BE2C (cell line): ENCODE data around the gene STK16.

Experiments used
- DNase-seq: peaks from one replicate; pipeline ENCODE4 v3.0.0-alpha.2; 2020
- H3K27me3 ChIP-seq: fragments of 250-450 bp; sonication (Bioruptor Pico); 2 replicates; pipeline ENCODE4 v1.5.1; 2020; ENCODE audit warnings: mild to moderate bottlenecking
- H3K36me3 ChIP-seq: fragments of 250-450 bp; sonication (Bioruptor Pico); 2 replicates; pipeline ENCODE4 v1.5.1; 2020; ENCODE audit warnings: mild to moderate bottlenecking
- H3K4me1 ChIP-seq: fragments of 250-450 bp; sonication (Bioruptor Pico); 2 replicates; pipeline ENCODE4 v1.5.1; 2020
- H3K4me3 ChIP-seq: 2 replicates; pipeline ENCODE4 v1.5.1; 2011; ENCODE audit warnings: low read depth, low read length
- H3K9me3 ChIP-seq: fragments of 250-450 bp; sonication (Bioruptor Pico); 2 replicates; pipeline ENCODE4 v1.5.1; 2020
- TF ChIP-seq, protein P1 (sequence below): IDR thresholded peaks from 2 replicates; pipeline ENCODE4 v1.5.1; 2012; ENCODE audit warnings: mild to moderate bottlenecking, low read depth, low read length

The STK16 gene

DNA sequence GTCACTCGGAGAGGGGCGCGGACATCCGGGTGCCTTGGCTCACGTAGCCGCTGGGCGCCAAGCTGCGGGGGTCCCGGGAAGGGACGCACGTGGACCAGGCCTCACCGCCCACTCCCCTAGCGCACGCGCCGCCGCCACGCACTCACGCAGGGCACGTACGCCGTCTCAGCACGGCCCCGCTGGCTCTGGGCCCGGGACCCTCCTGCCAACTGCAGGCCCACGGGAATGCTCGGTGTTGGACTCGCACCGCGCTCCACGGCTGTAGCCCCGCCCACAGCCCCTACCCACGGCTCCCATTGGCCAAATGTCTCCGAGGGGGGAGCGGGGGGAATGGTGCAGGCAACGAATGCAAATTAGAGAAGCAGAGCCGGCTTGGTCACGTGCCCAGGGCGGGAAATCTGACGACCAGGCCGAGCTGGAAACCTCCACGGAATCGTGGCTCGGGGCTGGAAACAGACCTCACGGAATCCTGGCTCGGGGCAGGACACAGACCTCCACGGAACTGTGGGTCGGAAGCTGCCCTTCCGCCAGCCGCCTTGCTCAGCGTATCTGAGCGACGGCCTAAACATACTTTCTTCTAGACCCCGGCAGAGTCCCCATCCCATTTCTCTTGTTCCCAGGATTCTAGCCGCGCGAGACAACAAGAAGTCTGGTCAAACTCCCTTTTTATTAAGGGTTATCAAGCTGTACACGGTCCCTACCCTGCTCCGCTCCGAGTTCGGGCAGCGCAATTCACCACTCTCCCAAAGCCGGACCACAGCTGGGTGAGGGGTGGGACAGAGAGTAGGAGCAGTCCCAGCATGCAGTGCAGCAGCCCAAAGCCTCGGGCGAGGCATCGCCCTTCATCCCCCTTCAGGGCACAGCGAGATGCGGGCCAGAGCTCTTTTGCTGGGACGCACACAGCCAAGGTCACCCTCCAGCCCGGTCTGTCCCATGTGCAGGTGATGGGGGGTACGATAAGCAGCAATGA is 26.3 kb upstream of the STK16 start, which contains the start of gene ABCB6:
ABCB6 (minus strand) TSS at position 227 of the 970 bp plus-strand sequence. CDS start 285 bp downstream, outside the sequence.
- peak within 1 kb of the TSS; percentile 85 for H3K4me3 ChIP-seq
- no peaks in the 10 kb centered on the region for H3K9me3 ChIP-seq
- peak; percentile 100 for DNase-seq
- H3K27me3 ChIP-seq: no peaks in the 10 kb centered on the region
- TF ChIP-seq, protein P1, sequence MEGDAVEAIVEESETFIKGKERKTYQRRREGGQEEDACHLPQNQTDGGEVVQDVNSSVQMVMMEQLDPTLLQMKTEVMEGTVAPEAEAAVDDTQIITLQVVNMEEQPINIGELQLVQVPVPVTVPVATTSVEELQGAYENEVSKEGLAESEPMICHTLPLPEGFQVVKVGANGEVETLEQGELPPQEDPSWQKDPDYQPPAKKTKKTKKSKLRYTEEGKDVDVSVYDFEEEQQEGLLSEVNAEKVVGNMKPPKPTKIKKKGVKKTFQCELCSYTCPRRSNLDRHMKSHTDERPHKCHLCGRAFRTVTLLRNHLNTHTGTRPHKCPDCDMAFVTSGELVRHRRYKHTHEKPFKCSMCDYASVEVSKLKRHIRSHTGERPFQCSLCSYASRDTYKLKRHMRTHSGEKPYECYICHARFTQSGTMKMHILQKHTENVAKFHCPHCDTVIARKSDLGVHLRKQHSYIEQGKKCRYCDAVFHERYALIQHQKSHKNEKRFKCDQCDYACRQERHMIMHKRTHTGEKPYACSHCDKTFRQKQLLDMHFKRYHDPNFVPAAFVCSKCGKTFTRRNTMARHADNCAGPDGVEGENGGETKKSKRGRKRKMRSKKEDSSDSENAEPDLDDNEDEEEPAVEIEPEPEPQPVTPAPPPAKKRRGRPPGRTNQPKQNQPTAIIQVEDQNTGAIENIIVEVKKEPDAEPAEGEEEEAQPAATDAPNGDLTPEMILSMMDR: no peak
- H3K4me1 ChIP-seq: peaks cover 5% of the 10 kb centered on the region
- H3K36me3 ChIP-seq: peaks cover 59% of the 10 kb centered on the region

DNA sequence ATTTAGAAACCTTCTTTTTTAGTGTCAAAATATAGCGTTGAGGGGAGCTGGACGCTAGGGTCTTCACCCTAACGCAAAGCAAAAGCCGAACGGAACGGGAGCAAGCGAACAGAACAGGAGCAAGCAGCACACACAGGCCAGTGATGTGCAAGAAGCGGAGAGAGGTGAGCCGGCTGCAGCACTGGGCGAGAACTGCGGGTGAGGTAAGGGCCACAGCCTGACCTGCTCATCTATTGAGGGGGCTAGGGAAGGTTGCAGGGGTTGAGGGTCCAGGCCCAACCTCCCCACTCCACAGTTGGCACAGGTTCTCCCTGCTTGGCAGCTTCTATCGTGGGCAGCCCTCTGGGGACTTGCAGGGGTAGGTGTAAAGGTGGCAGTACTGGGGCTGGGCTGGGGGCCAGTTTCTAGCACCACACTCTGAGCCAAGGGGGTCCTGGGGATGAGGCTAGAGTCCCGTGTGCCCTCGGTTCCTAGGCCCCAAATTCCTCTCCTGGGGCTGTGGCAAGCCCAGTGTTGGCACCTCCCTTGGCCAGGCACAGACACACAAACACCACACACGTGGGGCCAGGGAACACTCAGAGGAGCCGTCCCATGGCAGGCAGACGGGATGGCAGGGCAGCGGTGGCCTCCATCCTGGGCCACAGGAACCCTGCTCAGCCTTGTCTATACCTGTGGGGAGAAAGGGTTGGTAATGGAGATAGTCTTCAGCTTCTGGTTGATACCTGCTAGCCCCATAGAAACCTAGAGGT is 25.3 kb upstream of the STK16 start:
- DNase-seq: no peak
- peaks cover 58% of the 10 kb centered on the region for H3K36me3 ChIP-seq
- TF ChIP-seq, protein P1: no peak

DNA sequence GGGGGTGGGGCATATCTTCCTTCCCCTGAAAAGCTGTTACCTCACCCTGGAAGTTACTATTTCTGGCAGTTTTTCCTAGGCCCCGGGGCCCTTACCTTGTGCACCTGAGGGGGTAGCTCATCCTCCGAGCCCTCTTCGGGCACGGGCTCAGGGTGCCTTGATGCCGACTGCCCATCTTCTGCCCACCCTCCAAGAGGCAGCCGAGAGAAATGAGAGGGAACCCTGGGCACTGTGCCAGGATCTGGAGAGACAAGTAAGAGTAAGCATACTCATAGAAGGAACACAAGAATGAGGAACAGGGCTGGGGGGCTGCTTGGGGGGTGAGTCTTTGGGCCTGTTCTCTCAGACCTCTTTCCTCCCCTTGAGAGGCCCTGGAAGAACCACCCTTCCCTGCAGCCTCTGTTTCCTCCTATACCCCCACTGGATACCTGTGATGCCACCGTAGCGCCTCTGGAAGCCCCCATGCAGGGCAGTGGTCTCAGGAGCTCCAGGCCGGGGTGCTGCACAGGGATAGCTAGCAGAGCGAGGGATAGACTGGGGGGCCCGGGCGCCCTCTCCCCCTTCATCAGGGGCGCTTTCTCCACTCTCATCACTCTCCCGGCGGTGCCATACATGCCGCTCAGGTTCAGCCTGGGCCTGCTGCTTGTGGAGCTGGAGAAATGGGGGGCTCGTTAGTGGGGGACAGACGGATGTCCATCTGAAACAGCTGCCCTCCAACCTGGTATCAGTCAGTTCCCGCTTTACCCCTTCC is 24.5 kb upstream of the STK16 start:
- TF ChIP-seq, protein P1: no peak
- H3K4me3 ChIP-seq: no peak overlapping the region
- no peaks in the 10 kb centered on the region for H3K27me3 ChIP-seq
- peaks cover 5% of the 10 kb centered on the region for H3K4me1 ChIP-seq
- peaks cover 56% of the 10 kb centered on the region for H3K36me3 ChIP-seq
- no peak for DNase-seq
- no peaks in the 10 kb centered on the region for H3K9me3 ChIP-seq

More for the DNA sequence above, 25.3 kb upstream of the STK16 start:
- peaks cover 5% of the 10 kb centered on the region for H3K4me1 ChIP-seq
- no peaks in the 10 kb centered on the region for H3K27me3 ChIP-seq
- no peaks in the 10 kb centered on the region for H3K9me3 ChIP-seq
- H3K4me3 ChIP-seq: no peak overlapping the region

DNA sequence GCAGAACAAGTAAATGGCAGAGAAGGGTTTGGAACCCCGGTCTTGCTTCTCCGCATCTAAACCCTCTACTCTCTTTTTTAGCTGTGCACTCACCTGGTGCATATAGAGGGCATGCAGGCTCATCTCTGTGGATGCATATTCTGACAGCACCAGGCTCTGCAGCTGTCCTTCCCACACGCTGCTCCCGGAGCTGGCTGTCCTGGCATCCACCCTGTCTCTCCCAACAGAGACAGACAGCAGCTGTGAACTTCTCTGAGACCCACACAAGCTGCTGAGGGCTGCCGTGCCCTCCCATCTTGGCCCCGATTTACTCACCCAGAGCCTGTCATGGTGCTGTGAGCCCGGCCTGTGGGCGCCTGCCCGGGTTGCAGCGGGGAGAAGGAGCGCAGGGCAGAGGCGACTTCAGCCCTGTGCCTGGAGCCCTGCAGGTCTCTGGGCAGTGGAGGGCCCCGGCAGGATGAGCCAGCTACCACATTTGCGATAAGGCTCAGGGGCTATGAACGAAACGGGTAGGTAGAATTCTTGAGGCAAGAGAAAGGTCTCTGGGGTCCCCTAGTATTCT is 23.2 kb upstream of the STK16 start:
- Histone ChIP-seq H3K4me3 (no peak overlapping the region), H3K9me3 (no peaks in the 10 kb centered on the region), H3K27me3 (no peaks in the 10 kb centered on the region), H3K36me3 (peaks cover 54% of the 10 kb centered on the region), H3K4me1 (peaks cover 5% of the 10 kb centered on the region)
- DNase-seq: no peak
- TF ChIP-seq, protein P1: no peak

DNA sequence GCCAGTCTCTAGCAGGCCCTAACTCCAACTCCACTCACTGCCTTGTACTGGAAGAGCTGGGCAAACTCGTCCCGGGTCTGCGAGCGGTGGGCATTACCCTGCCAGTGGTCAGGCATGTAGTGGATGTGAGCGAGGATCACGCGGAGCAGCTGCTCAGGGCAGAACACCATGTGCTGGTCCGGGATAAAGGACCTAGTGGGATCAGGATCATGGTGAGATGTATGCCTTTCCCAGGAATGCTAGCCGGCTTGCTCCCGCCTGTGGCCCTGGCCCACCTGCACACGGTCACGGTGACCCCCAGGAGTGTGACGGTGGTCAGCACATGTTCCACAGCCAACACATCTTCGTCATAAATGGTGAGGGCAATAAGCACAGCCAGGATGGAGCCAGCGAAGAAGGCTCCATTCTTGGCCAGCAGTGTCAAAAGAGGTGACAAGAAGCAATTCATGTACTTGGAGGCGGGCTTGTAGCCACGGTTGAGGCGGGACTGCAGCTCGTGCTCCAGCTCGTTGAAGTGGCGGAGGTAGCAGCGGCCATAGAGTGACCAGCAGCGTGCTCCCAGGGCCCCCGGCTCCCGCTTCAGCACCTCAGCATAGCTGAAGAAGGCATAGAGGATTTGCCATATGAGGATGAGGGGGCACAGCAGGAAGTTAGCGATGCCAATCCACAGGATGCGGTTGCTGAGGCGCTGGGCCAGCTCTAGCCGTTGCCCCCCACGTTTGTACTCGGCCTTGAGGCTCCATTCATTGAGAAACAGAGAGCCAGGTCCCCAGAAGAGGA is 21.3 kb upstream of the STK16 start:
- Histone ChIP-seq H3K36me3 (peaks cover 54% of the 10 kb centered on the region), H3K4me1 (peaks cover 11% of the 10 kb centered on the region), H3K4me3 (no peak overlapping the region), H3K27me3 (no peaks in the 10 kb centered on the region), H3K9me3 (no peaks in the 10 kb centered on the region)
- TF ChIP-seq, protein P1: no peak
- DNase-seq: no peak
